ENCODE measurements around the gene CIITA.

The CIITA gene

DNA sequence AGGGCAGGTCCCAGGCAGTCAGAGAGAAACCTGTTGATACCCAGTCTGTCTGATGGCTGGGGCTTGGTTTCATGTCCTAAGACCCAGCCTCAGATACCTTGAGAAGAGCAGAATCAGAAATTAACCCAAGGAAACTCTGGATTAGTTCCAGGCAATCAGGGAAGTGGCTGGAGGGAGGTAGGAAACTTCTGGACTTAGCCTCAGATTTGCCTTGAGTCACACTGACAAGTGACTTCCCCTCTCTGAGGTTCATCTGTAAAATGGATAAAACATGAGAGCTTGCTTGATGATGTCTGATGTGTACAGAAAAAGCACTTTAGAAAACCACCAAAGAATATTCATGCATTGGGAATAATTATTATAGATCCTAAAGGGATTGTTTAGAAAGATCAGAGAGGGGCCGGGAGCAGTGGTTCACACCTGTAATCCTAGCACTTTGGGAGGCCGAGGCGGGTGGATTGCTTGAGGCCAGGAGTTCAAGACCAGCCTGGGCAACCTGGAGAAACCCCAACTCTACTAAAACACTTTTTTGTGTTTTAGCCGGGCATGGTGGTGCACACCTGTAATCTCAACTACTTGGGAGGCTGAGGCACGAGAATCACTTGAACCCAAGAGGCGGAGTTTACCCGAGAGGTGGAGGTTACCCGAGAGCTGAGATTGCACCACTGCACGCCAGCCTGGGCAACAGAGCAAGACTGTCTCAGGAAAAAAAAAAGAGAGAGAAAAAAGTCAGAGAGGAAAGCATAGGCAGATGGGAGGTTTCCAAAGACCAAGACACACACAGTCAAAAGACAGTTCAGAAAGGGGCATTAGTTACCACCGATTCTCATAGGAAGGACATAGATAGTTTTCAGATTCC is 3.8 kb downstream of the CIITA start:
- no peak overlapping the region for H3K4me3 ChIP-seq (ENCODE audit: low read depth, low read length)
- DNase-seq (ENCODE audit: low read depth), result no peak
- TF ChIP-seq, protein P1, sequence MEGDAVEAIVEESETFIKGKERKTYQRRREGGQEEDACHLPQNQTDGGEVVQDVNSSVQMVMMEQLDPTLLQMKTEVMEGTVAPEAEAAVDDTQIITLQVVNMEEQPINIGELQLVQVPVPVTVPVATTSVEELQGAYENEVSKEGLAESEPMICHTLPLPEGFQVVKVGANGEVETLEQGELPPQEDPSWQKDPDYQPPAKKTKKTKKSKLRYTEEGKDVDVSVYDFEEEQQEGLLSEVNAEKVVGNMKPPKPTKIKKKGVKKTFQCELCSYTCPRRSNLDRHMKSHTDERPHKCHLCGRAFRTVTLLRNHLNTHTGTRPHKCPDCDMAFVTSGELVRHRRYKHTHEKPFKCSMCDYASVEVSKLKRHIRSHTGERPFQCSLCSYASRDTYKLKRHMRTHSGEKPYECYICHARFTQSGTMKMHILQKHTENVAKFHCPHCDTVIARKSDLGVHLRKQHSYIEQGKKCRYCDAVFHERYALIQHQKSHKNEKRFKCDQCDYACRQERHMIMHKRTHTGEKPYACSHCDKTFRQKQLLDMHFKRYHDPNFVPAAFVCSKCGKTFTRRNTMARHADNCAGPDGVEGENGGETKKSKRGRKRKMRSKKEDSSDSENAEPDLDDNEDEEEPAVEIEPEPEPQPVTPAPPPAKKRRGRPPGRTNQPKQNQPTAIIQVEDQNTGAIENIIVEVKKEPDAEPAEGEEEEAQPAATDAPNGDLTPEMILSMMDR (conservative IDR thresholded peaks at IDR 0.05; ENCODE audit: low read depth, low read length), result no peak

DNA sequence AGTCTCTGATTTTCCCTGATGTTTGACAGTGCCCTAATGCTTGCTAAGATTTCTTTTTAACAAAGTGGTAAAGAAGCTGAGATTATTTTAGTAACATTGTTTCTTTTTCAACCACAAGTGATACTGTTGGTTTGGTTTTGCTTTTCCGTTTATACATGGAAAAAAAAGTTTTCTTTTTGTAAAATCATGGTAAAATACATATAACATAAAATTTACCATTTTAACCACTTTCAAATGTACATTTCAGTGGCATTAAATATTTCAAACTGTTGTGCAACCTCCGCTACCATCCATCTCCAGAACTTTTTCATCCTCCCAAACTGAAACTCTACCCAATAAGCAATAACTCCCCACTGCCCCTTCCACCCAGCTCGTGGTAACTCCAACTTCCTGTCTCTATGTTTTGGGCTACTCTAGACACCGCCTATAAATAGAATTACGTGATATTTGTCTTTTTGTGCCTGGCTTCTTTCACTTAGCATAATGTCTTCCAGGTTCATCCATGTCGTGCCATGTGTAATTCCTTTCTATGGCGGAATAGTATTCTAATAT is 4.6 kb downstream of the CIITA start:
- H3K4me3 ChIP-seq (ENCODE audit: low read depth, low read length), result no peak overlapping the region
- TF ChIP-seq, protein P1 (conservative IDR thresholded peaks at IDR 0.05; ENCODE audit: low read depth, low read length), result no peak
- DNase-seq (ENCODE audit: low read depth), result no peak

DNA sequence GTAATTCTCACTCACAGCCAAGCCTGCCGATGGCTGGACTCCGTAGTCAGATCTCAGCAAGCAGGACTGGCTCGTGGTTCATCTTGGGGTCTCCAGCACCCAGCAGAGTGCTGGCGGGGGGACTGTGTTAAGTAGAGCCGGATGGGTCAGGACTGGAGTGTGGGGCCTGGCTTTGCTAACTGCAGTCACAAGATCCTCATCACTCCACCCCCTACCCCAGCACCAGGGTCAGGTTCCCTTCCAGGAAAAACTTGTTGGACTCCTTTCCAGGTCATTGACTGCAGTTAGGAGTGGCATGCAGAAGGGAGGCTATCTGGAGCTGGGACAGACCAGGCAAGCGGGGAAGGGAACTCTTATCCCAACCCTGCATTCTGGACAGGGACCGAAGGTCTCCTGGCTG is 6.0 kb downstream of the CIITA start:
- no peak overlapping the region for H3K4me3 ChIP-seq (ENCODE audit: low read depth, low read length)
- TF ChIP-seq, protein P1 (conservative IDR thresholded peaks at IDR 0.05; ENCODE audit: low read depth, low read length), result no peak
- DNase-seq (ENCODE audit: low read depth), result no peak

DNA sequence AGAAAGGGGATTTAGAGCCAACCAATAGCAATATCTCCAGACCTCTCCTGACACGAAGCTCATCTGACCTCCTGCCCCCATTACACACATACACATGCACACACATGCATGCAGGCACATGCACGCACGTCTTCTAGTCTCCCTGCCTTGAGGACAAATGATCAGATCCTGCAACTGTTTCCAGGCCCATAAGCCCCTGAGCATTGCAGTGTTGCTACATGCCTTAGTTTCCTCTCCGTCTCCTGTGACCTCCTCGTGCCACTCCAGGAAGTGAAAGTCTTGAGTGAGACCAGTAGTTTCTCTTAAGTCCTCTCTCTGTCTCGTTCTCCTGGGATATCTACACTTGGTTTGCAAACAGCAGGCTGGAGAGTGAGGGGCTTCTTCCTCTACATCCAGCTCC is 8.2 kb downstream of the CIITA start:
- DNase-seq (ENCODE audit: low read depth), result no peak
- TF ChIP-seq, protein P1 (conservative IDR thresholded peaks at IDR 0.05; ENCODE audit: low read depth, low read length), result no peak
- no peak overlapping the region for H3K4me3 ChIP-seq (ENCODE audit: low read depth, low read length)

DNA sequence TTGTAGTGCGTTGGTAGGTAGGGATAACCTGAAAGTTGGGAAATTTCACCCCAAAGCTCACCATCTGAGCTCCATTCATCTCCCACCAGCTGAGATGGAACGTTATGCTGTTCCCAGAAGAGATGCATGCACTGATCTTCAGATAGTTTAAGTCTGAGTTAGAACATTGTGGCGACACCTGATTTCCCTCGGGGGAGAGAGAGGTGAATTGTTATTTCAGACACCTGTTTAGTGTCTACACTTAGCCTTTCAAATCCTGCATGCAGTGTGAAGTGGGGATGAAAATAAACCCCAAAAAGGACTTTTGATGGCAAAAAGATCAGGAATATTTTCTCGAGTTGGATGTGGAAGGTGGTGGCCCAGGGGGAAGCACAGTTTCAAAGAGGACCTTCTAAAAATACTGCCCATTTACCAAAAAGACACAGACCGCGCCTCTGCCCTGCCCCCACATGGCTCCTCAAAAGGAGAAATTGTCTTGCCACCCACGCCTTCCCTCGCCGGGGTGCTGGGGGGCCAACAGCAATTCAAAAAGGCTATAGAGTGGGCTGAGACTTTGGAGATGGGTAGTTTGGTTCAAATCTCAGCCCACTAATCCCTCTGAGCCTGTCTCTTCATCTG is 11.4 kb downstream of the CIITA start:
- DNase-seq (ENCODE audit: low read depth), result no peak
- no peak overlapping the region for H3K4me3 ChIP-seq (ENCODE audit: low read depth, low read length)
- TF ChIP-seq, protein P1 (conservative IDR thresholded peaks at IDR 0.05; ENCODE audit: low read depth, low read length), result no peak

DNA sequence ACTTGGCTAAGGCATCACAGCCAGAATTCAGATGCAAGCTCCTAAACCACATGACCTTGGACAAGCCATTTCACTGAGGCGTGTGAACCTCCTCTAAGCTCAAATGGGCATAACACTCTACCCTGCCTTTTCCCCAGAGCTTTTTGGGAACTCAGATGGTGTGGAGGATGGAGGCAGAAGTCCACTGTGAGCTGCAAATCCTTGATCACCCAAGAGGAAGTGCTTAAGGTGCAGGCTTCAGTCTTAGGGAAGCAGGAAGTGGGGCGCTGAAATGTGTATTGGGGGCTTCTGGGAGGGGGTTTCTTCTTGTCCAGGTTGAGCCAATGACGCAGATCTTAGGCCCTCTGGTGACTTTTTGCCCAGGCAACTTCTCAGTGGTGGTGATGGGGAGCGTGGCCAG is 12.9 kb downstream of the CIITA start:
- TF ChIP-seq, protein P1 (conservative IDR thresholded peaks at IDR 0.05; ENCODE audit: low read depth, low read length), result no peak
- no peak overlapping the region for H3K4me3 ChIP-seq (ENCODE audit: low read depth, low read length)
- DNase-seq (ENCODE audit: low read depth), result no peak
